Tibial artery (tissue), 4 donors: ENCODE results near the gene CSF2.

Experiments
- DNase-seq, 2 donors: peaks; one replicate each; pipeline ENCODE4 v3.0.0-alpha.2; 2019
- H3K27ac ChIP-seq, 2 donors: fragments of 200-600 bp; sonication (generic) in 1 of 2; 1 replicate in 1 of 2; 2 replicates in 1 of 2; pipeline ENCODE4 v1.5.1; 2018 to 2019; ENCODE audit warnings: mild to moderate bottlenecking in 1 of 2
- H3K27me3 ChIP-seq, 2 donors: fragments of 200-600 bp; sonication (generic) in 1 of 2; one replicate each; pipeline versions ENCODE4 v1.5.1 to v1.6.0; 2016 to 2019
- H3K36me3 ChIP-seq, 3 donors: fragments of 200-600 bp; sonication (generic) in 2 of 3; one replicate each; pipeline ENCODE4 v1.5.1; 2016 to 2019; ENCODE audit warnings: mild to moderate bottlenecking in 2 of 3
- H3K4me1 ChIP-seq, 4 donors: fragments of 200-600 bp; sonication (generic) in 2 of 4; 1 replicate in 3 of 4; 2 replicates in 1 of 4; pipeline ENCODE4 v1.5.1; 2016 to 2019
- H3K4me3 ChIP-seq, 2 donors: fragments of 200-600 bp; sonication (generic) in 1 of 2; 1 replicate in 1 of 2; 2 replicates in 1 of 2; pipeline ENCODE4 v1.5.1; 2018 to 2019; ENCODE audit warnings: mild to moderate bottlenecking in 2 of 2
- H3K9me3 ChIP-seq, 3 donors: fragments of 200-600 bp; sonication (generic) in 1 of 3; one replicate each; pipeline ENCODE4 v1.5.1; 2016 to 2019
- intact Hi-C: fragments of 100-400 bp; cut with DNase I; formaldehyde crosslinking; loops from one replicate; pipeline ENCODE4 v1.15.0; 2023; ENCODE audit warnings: low total_unique reads
- TF ChIP-seq, protein P1 (sequence below), 2 experiments: fragments of 200-600 bp in 1 of 2; fragments of 450-650 bp in 1 of 2; IDR thresholded peaks; one replicate each; pipeline ENCODE4 v1.5.1; 2017 to 2019; ENCODE audit warnings: antibody characterized with exemption in 2 of 2, mild to moderate bottlenecking in 1 of 2, moderate library complexity in 1 of 2

The CSF2 gene

DNA sequence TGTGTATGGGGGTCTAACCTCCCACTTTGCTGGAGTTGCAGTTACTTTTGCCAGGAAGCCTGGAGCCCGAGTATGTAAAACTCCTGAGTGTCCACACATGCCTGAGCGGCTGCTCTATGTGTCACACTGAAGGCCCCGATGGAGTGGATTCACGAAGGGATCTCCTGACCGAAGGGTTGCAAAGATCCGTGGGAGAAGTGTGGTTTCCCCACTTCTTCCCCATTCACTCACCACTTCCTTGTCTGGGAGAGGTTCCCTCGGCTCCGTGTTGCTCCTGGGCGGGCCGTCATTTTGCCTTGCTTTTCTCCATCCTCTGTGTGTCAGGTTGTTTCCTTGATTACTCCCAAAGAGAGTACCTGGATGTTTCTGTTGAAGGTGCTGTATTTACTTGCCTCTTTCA, 29.4 kb upstream of the CSF2 start:
- Histone ChIP-seq H3K4me1 (no peaks in the 10 kb centered on the region), H3K27ac (no peak overlapping the region), H3K4me3 (no peak overlapping the region), H3K36me3 (no peaks in the 10 kb centered on the region), H3K9me3 (peaks cover 0 to 3% (median 0%) of the 10 kb centered on the region in 3 donors), H3K27me3 (peaks cover 0 to 13% of the 10 kb centered on the region in 2 donors)
- peak in 1 of 2 donors; percentile 57 for DNase-seq
- TF ChIP-seq, protein P1, sequence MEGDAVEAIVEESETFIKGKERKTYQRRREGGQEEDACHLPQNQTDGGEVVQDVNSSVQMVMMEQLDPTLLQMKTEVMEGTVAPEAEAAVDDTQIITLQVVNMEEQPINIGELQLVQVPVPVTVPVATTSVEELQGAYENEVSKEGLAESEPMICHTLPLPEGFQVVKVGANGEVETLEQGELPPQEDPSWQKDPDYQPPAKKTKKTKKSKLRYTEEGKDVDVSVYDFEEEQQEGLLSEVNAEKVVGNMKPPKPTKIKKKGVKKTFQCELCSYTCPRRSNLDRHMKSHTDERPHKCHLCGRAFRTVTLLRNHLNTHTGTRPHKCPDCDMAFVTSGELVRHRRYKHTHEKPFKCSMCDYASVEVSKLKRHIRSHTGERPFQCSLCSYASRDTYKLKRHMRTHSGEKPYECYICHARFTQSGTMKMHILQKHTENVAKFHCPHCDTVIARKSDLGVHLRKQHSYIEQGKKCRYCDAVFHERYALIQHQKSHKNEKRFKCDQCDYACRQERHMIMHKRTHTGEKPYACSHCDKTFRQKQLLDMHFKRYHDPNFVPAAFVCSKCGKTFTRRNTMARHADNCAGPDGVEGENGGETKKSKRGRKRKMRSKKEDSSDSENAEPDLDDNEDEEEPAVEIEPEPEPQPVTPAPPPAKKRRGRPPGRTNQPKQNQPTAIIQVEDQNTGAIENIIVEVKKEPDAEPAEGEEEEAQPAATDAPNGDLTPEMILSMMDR (IDR thresholded peaks at IDR 0.05) = no peak
- intact Hi-C loops = no loop called here

DNA sequence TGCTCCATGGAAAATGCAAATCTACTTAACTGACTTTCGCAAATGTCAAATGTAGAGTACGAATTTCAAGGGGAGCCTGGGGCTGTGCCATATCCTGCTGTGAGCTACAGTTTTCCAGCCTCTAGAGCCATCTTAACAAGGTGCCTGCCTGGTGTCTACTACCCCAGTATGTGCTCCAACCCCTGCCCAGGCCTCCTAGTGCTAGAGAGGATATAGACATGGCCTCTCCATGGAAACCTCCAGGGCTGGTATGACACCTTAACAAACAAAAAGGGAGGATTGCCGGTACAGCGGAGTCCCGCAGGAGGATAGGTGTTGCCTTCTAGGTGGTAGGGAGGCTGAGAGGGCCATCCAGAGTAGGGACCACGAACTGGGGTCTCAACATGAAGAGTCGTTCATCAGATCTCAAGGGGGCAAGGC, 26.7 kb upstream of the CSF2 start:
- H3K4me1 ChIP-seq = no peaks in the 10 kb centered on the region
- TF ChIP-seq, protein P1 (IDR thresholded peaks at IDR 0.05) = no peak
- H3K9me3 ChIP-seq = peaks cover 0 to 3% (median 0%) of the 10 kb centered on the region in 3 donors
- intact Hi-C loops = no loop called here
- no peak overlapping the region for H3K27ac ChIP-seq
- DNase-seq = peak in 1 of 2 donors; percentile 12
- no peaks in the 10 kb centered on the region for H3K36me3 ChIP-seq
- peaks cover 0 to 19% of the 10 kb centered on the region in 2 donors for H3K27me3 ChIP-seq
- H3K4me3 ChIP-seq = no peak overlapping the region

DNA sequence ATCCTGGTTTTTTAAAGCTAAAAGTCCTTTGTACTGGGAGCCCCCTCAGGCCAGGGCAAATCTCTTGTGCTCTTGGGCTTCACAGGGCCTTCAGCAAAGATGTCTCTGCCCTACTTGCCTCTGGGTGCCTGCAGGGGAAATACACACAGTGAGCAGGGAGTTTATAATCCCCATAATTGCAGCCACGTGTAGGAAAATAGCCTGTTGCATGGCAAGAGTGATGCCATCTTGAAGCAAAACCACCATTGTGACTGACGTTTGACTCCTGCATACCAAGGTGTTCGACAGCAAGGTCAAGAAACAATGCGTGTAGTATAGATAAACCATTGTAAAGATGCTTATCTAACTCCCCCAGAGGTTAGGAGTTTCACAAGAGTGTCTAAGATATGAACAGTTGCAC, 24.5 kb upstream of the CSF2 start:
- TF ChIP-seq, protein P1 (IDR thresholded peaks at IDR 0.05) = no peak
- no peak overlapping the region for H3K27ac ChIP-seq
- no peak for DNase-seq

DNA sequence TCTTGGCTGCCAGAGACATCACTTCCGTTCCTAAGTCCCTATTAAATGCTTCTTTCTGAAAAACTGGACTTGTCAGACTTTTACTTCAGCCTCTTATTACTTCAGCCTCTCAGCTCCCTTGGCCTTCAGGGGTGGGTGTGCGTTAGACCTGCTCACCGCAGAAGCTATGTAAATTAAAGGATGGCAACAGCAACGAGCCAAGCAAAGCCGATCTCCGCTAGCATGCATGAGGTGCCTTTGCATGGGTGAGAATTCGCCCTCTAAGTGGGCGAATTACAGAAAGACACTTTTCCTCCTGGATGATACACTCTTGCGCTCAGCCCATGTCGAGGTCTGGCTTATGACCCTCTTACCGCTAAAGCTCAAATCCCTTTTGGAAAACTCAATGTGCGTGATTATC, 24.0 kb upstream of the CSF2 start:
- DNase-seq = no peak
- TF ChIP-seq, protein P1 (IDR thresholded peaks at IDR 0.05) = no peak
- H3K27me3 ChIP-seq = peaks cover 0 to 7% of the 10 kb centered on the region in 2 donors
- intact Hi-C loops = no loop called here
- no peaks in the 10 kb centered on the region for H3K9me3 ChIP-seq
- no peaks in the 10 kb centered on the region for H3K36me3 ChIP-seq
- H3K4me1 ChIP-seq = no peaks in the 10 kb centered on the region
- no peak overlapping the region for H3K27ac ChIP-seq
- no peak overlapping the region for H3K4me3 ChIP-seq

More for the DNA sequence above, 24.5 kb upstream of the CSF2 start:
- Histone ChIP-seq H3K27me3 (peaks cover 0 to 7% of the 10 kb centered on the region in 2 donors), H3K9me3 (no peaks in the 10 kb centered on the region), H3K4me3 (no peak overlapping the region), H3K36me3 (no peaks in the 10 kb centered on the region), H3K4me1 (no peaks in the 10 kb centered on the region)
- intact Hi-C loops = no loop called here

DNA sequence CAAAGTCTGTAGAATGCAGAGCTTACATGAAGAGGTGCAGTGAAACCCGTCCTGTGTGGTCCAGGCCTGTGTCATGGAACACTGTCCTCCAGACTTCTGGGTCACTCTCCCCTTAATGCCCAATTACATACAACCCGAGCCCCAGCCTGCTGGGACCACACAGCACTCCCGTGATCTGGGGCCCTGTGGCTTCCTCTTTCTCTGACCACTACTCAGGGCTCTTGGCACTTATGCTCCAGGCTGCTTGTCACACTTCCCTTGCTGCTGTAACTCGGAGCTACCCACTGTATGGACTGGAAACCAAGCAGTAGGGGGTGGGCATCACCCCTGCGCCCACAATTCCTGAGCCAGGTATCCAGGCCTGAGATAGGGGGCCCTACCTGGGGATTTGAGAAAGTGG, 23.5 kb upstream of the CSF2 start:
- peak; percentile 58 to 74 for DNase-seq
- peaks cover 0 to 7% of the 10 kb centered on the region in 2 donors for H3K27me3 ChIP-seq
- H3K36me3 ChIP-seq = no peaks in the 10 kb centered on the region
- H3K9me3 ChIP-seq = no peaks in the 10 kb centered on the region
- H3K27ac ChIP-seq = no peak overlapping the region
- H3K4me3 ChIP-seq = no peak overlapping the region
- H3K4me1 ChIP-seq = no peaks in the 10 kb centered on the region
- intact Hi-C loops = no loop called here
- TF ChIP-seq, protein P1 (IDR thresholded peaks at IDR 0.05) = no peak
